ENCODE data around the gene ACOT2.

Gene ACOT2

GRCh38 chr14:73619524-73619923 lies 50.5 kb downstream of the ACOT2 start:
- Histone ChIP-seq H3K36me3 (ENCODE audit: control insufficient read depth, insufficient read depth, low read length) (no peaks in the 10 kb centered on the region), H3K9ac (ENCODE audit: low read depth, low read length) (no peak overlapping the region), H3K27ac (ENCODE audit: low read depth, low read length) (no peak overlapping the region), H3K9me3 (ENCODE audit: control insufficient read depth, insufficient read depth, low read length) (no peaks in the 10 kb centered on the region), H3K4me1 (ENCODE audit: control insufficient read depth, insufficient read depth, low read length) (peaks cover 6% of the 10 kb centered on the region), H3K27me3 (ENCODE audit: control insufficient read depth, insufficient read depth, low read length) (no peaks in the 10 kb centered on the region; the same call in 1 of the 2 replicates), H3K4me3 (ENCODE audit: low read depth, low read length) (no peak overlapping the region)

- no peak overlapping the region for H3K9ac ChIP-seq (ENCODE audit: low read depth, low read length)
- no peak overlapping the region for H3K27ac ChIP-seq (ENCODE audit: low read depth, low read length)
- no peaks in the 10 kb centered on the region; the same call in 1 of the 2 replicates for H3K27me3 ChIP-seq (ENCODE audit: control insufficient read depth, insufficient read depth, low read length)
- H3K4me3 ChIP-seq (ENCODE audit: low read depth, low read length), result no peak overlapping the region
- no peaks in the 10 kb centered on the region for H3K9me3 ChIP-seq (ENCODE audit: control insufficient read depth, insufficient read depth, low read length)
- peaks cover 6% of the 10 kb centered on the region for H3K4me1 ChIP-seq (ENCODE audit: control insufficient read depth, insufficient read depth, low read length)
- no peaks in the 10 kb centered on the region for H3K36me3 ChIP-seq (ENCODE audit: control insufficient read depth, insufficient read depth, low read length)
These were observed 51.3 kb downstream of the ACOT2 start for GRCh38 chr14:73620268-73620667.

GRCh38 chr14:73623504-73624054 lies 54.6 kb downstream of the ACOT2 start:
- peak overlapping the region; percentile 28 for H3K27ac ChIP-seq (ENCODE audit: low read depth, low read length)
- H3K27me3 ChIP-seq (ENCODE audit: control insufficient read depth, insufficient read depth, low read length), result no peaks in the 10 kb centered on the region
- H3K9ac ChIP-seq (ENCODE audit: low read depth, low read length), result no peak overlapping the region
- H3K4me1 ChIP-seq (ENCODE audit: control insufficient read depth, insufficient read depth, low read length), result no peaks in the 10 kb centered on the region
- H3K4me3 ChIP-seq (ENCODE audit: low read depth, low read length), result no peak overlapping the region
- H3K36me3 ChIP-seq (ENCODE audit: control insufficient read depth, insufficient read depth, low read length), result no peaks in the 10 kb centered on the region
- H3K9me3 ChIP-seq (ENCODE audit: control insufficient read depth, insufficient read depth, low read length), result no peaks in the 10 kb centered on the region
